NCI-H2171 treated with DMSO at 0.1 percent for 48 hours (cell line): ENCODE data around the gene PTCH1.

Experiments used
- DNase-seq: peaks from one replicate; lab custom pipeline; 2025; lab: John Stamatoyannopoulos, UW

PTCH1 gene

GRCh38 chr9:95440447-95440846 lies 76.3 kb downstream of the PTCH1 start:
- DNase-seq = no peak

- DNase-seq = no peak
These were observed 78.0 kb downstream of the PTCH1 start for GRCh38 chr9:95438561-95439357.

- no peak for DNase-seq
These were observed 79.2 kb downstream of the PTCH1 start for GRCh38 chr9:95437559-95437958.

- no peak for DNase-seq
These were observed 80.4 kb downstream of the PTCH1 start for GRCh38 chr9:95436416-95436815.

GRCh38 chr9:95435074-95435728 lies 81.6 kb downstream of the PTCH1 start:
- no peak for DNase-seq

GRCh38 chr9:95434116-95435073 lies 82.4 kb downstream of the PTCH1 start:
- DNase-seq = no peak

- no peak for DNase-seq
These were observed 83.5 kb downstream of the PTCH1 start for GRCh38 chr9:95433096-95433819.

GRCh38 chr9:95431286-95431685 lies 85.5 kb downstream of the PTCH1 start:
- DNase-seq = no peak

GRCh38 chr9:95429948-95430620 lies 86.7 kb downstream of the PTCH1 start:
- DNase-seq = no peak

GRCh38 chr9:95429096-95429495 lies 87.7 kb downstream of the PTCH1 start:
- no peak for DNase-seq

- no peak for DNase-seq
These were observed 90.7 kb downstream of the PTCH1 start for GRCh38 chr9:95425910-95426551.

- DNase-seq = no peak
These were observed 94.1 kb downstream of the PTCH1 start for GRCh38 chr9:95422650-95423049.

- DNase-seq = no peak
These were observed 96.3 kb downstream of the PTCH1 start for GRCh38 chr9:95420518-95420917.

GRCh38 chr9:95419444-95419843 lies 97.3 kb downstream of the PTCH1 start:
- DNase-seq = no peak

- no peak for DNase-seq
These were observed 101.6 kb downstream of the PTCH1 start for GRCh38 chr9:95415158-95415557.

- DNase-seq = no peak
These were observed 103.0 kb downstream of the PTCH1 start for GRCh38 chr9:95413793-95414192.

- no peak for DNase-seq
These were observed 105.5 kb downstream of the PTCH1 start for GRCh38 chr9:95411054-95411892.

GRCh38 chr9:95409650-95410426 lies 106.9 kb downstream of the PTCH1 start:
- DNase-seq = no peak

GRCh38 chr9:95407524-95407923 lies 109.2 kb downstream of the PTCH1 start:
- no peak for DNase-seq
